SK-N-SH treated with all-trans-retinoic acid at 6 μM for 48 hours (cell line): Measurements from ENCODE around the gene NALCN.

Experiments
- ARNTL ChIP-seq: fragments of 450-650 bp; formaldehyde crosslinking; IDR thresholded peaks from 2 replicates; pipeline ENCODE4 v1.5.0; 2020; ENCODE audit warnings: low read depth, mild to moderate bottlenecking, moderate library complexity, borderline replicate concordance
- CSDC2 ChIP-seq: fragments of 250-450 bp; sonication (Bioruptor Pico); IDR thresholded peaks from 2 replicates; pipeline ENCODE4 v1.5.0; 2020; ENCODE audit warnings: mild to moderate bottlenecking, moderate library complexity
- CSRNP3 ChIP-seq: fragments of 250-450 bp; sonication (Bioruptor Pico); IDR thresholded peaks from 2 replicates; pipeline ENCODE4 v1.5.1; 2021; ENCODE audit warnings: mild to moderate bottlenecking, moderate library complexity
- OSR1 ChIP-seq: fragments of 250-450 bp; sonication (Bioruptor Pico); IDR thresholded peaks from 2 replicates; pipeline ENCODE4 v1.8.0; 2022; ENCODE audit warnings: moderate library complexity, mild to moderate bottlenecking, inconsistent platforms
- PATZ1 ChIP-seq: fragments of 250-450 bp; sonication (Bioruptor Pico); IDR thresholded peaks from 2 replicates; pipeline ENCODE4 v1.8.0; 2020; ENCODE audit warnings: mild to moderate bottlenecking, moderate library complexity, borderline replicate concordance
- RARB ChIP-seq: fragments of 250-450 bp; sonication (Bioruptor Pico); IDR thresholded peaks from 2 replicates; pipeline ENCODE4 v1.8.0; 2021; ENCODE audit warnings: mild to moderate bottlenecking, moderate library complexity
- TCF4 ChIP-seq: fragments of 250-450 bp; sonication (Bioruptor Pico); IDR thresholded peaks from 2 replicates; pipeline ENCODE4 v1.8.0; 2021; ENCODE audit warnings: mild to moderate bottlenecking, moderate library complexity, borderline replicate concordance
- ZC3H10 ChIP-seq: fragments of 250-450 bp; sonication (Bioruptor Pico); IDR thresholded peaks from 2 replicates; pipeline ENCODE4 v1.5.1; 2021; ENCODE audit warnings: mild to moderate bottlenecking, moderate library complexity
- ZFP30 ChIP-seq: fragments of 450-650 bp; formaldehyde crosslinking; IDR thresholded peaks from 2 replicates; pipeline ENCODE4 v1.5.0; 2022; ENCODE audit warnings: mild to moderate bottlenecking, moderate library complexity
- ZNF565 ChIP-seq: fragments of 450-650 bp; formaldehyde crosslinking; conservative IDR thresholded peaks from 2 replicates; pipeline ENCODE4 v1.5.0; 2020; ENCODE audit warnings: low read depth, mild to moderate bottlenecking, moderate library complexity

GRCh38 chr13:101398191-101398590, 18.1 kb downstream of the NALCN start:
- TF ChIP-seq ZC3H10 (CRISPR knock-in tag), result no peak
- no peak for TF ChIP-seq ARNTL (CRISPR knock-in tag)
- TF ChIP-seq ZFP30 (CRISPR knock-in tag), result no peak
- TF ChIP-seq CSDC2, result no peak
- TF ChIP-seq PATZ1 (CRISPR knock-in tag), result no peak
- no peak for TF ChIP-seq OSR1 (CRISPR knock-in tag)
- TF ChIP-seq RARB (CRISPR knock-in tag), result no peak
- TF ChIP-seq ZNF565 (CRISPR knock-in tag), result no peak
- TF ChIP-seq CSRNP3 (CRISPR knock-in tag), result no peak
- no peak for TF ChIP-seq TCF4 (CRISPR knock-in tag)
